ENCODE results near the gene PIGQ.

PIGQ gene

GRCh38 chr16:567373-568256 lies 2.2 kb upstream of the PIGQ start:
- DNase-seq (ENCODE audit: low read depth) = no peak

- no peak for DNase-seq (ENCODE audit: low read depth)
Observed at GRCh38 chr16:568401-569258, 1.1 kb upstream of the PIGQ start.

- DNase-seq (ENCODE audit: low read depth) = no peak
Observed at GRCh38 chr16:572865-573650, 3.3 kb downstream of the PIGQ start.

- DNase-seq (ENCODE audit: low read depth) = no peak
Observed at GRCh38 chr16:574021-574760, 4.4 kb downstream of the PIGQ start.

GRCh38 chr16:575354-576196 lies 5.8 kb downstream of the PIGQ start:
- no peak for DNase-seq (ENCODE audit: low read depth)

- DNase-seq (ENCODE audit: low read depth) = no peak
Observed at GRCh38 chr16:576197-576822, 6.5 kb downstream of the PIGQ start.

- DNase-seq (ENCODE audit: low read depth) = no peak
Observed at GRCh38 chr16:576823-577201, 7.0 kb downstream of the PIGQ start.

- no peak for DNase-seq (ENCODE audit: low read depth)
Observed at GRCh38 chr16:577796-578195, 8.0 kb downstream of the PIGQ start.

GRCh38 chr16:578232-578869 lies 8.6 kb downstream of the PIGQ start:
- no peak for DNase-seq (ENCODE audit: low read depth)

GRCh38 chr16:578870-579405 lies 9.2 kb downstream of the PIGQ start:
- peak; percentile 19 for DNase-seq (ENCODE audit: low read depth)

GRCh38 chr16:580141-580945 lies 10.6 kb downstream of the PIGQ start:
- DNase-seq (ENCODE audit: low read depth) = no peak

- DNase-seq (ENCODE audit: low read depth) = no peak
Observed at GRCh38 chr16:580946-581498, 11.3 kb downstream of the PIGQ start.

- DNase-seq (ENCODE audit: low read depth) = no peak
Observed at GRCh38 chr16:582218-582613, 12.4 kb downstream of the PIGQ start.

GRCh38 chr16:582614-583331 lies 13.0 kb downstream of the PIGQ start:
- DNase-seq (ENCODE audit: low read depth) = no peak

- DNase-seq (ENCODE audit: low read depth) = no peak
Observed at GRCh38 chr16:583470-583814, 13.7 kb downstream of the PIGQ start.

- no peak for DNase-seq (ENCODE audit: low read depth)
Observed at GRCh38 chr16:583815-584591, 14.2 kb downstream of the PIGQ start.

GRCh38 chr16:585351-585750 lies 15.6 kb downstream of the PIGQ start:
- no peak for DNase-seq (ENCODE audit: low read depth)

All from stimulated activated CD8-positive, alpha-beta memory T cell treated with anti-CD3 and anti-CD28 coated beads, Interleukin-15, amount 100 ng/mL, for 1 hour (primary cell).